Stomach (tissue), 4 donors: ENCODE results near the gene VWA7.
A peak's percentile ranks its signal among the peaks of the same experiment; 100 is the strongest.

Source experiments
- EP300 ChIP-seq: sonication (generic); formaldehyde crosslinking; IDR thresholded peaks from one replicate; pipeline ENCODE4 v1.6.1; 2017; ENCODE audit warnings: antibody characterized with exemption
- POLR2A ChIP-seq, 4 donors: fragments of 450-650 bp; IDR thresholded peaks; one replicate each; pipeline ENCODE4 v1.6.1; 2016; ENCODE audit warnings: antibody characterized with exemption in 4 of 4, control low read depth in 2 of 4, mild to moderate bottlenecking in 1 of 4, moderate library complexity in 1 of 4
- TF ChIP-seq, protein P1 (sequence below), 7 experiments: fragments of 450-650 bp in 4 of 7; fragments of 200-600 bp in 3 of 7; sonication (generic) in 3 of 7; IDR thresholded peaks; one replicate each; pipeline ENCODE4 v1.5.1; 2016 to 2019; ENCODE audit warnings: antibody characterized with exemption in 7 of 7, control low read depth in 2 of 7, mild to moderate bottlenecking in 1 of 7

DNA sequence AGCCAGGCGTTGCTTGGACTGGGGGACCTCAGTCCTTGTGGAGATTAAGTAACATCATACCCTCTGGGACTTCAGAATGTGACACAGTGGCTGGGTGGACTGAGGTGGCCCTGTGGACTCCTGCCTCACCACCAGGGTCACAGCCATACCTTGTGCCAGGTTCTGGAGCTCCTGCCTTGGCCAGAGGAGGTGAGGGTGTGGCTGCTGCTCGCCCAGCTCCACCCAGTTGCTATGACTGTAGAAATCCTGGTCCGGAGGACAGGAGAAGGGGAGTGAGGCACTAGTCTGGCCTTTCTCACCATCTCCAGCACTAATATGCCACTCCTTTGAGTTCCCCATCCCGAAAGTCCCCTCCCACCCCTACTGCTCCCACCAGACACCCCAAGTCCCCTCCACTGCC lies 1.9 kb downstream of the VWA7 start:
- TF ChIP-seq, protein P1, sequence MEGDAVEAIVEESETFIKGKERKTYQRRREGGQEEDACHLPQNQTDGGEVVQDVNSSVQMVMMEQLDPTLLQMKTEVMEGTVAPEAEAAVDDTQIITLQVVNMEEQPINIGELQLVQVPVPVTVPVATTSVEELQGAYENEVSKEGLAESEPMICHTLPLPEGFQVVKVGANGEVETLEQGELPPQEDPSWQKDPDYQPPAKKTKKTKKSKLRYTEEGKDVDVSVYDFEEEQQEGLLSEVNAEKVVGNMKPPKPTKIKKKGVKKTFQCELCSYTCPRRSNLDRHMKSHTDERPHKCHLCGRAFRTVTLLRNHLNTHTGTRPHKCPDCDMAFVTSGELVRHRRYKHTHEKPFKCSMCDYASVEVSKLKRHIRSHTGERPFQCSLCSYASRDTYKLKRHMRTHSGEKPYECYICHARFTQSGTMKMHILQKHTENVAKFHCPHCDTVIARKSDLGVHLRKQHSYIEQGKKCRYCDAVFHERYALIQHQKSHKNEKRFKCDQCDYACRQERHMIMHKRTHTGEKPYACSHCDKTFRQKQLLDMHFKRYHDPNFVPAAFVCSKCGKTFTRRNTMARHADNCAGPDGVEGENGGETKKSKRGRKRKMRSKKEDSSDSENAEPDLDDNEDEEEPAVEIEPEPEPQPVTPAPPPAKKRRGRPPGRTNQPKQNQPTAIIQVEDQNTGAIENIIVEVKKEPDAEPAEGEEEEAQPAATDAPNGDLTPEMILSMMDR (IDR thresholded peaks at IDR 0.05): peak in 2 of 7 experiments; percentile 22 to 36
- no peak for TF ChIP-seq POLR2A (IDR thresholded peaks at IDR 0.05)
- TF ChIP-seq EP300: no peak
